Activated CD4-positive, CD25-positive, alpha-beta regulatory T cell (primary cell): ENCODE data around the gene HOXA5.
A peak's percentile ranks its signal among the peaks of the same experiment; 100 is the strongest.

ENCODE experiments used
- DNase-seq, 4 experiments: peaks; one replicate each; lab custom pipeline; 2025; lab: John Stamatoyannopoulos, UW

HOXA5 gene

GRCh38 chr7:27160145-27160545 is 16.7 kb upstream of the HOXA5 start:
- no peak for DNase-seq

DNA sequence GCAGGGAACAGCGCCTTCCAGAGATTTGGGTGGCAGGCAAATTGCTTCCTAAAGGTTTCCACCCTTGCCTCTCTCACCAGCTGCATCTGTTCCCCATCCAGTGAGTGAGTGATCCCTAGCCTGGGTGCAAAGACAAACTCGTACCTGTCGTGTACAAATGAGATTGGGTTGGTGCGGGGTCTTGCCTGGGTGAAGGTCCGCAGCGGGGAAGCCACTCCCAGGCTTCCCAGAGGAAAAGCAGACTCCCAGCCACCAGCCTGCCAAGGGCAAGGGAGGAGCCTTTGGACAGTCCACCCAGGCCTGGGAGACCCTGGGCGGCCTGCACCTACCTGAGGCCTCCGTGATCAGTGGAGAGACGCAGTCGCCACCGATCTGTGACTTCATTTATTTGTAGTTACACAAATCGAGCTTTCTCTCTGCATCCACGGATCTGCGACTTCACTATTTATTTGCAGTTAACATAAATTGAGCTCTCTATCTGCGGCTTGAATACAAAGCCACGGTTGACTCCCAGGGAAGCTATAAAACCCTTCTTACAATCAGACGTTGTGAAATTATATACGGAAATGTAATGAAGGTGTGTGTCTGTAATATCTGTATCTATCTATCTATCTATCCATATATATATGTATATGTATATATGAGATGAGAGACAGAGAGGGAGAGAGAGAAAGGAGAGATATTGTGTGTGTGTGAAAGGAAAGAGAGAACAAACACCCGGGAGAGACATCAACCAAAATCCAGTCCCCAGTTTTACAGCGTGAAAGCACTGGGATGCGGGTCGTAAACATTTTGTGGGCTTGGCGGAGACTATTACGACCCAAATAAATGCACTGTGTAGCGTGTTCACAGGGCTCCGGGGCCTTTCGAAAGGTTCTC is 16.0 kb upstream of the HOXA5 start:
- no peak for DNase-seq

DNA sequence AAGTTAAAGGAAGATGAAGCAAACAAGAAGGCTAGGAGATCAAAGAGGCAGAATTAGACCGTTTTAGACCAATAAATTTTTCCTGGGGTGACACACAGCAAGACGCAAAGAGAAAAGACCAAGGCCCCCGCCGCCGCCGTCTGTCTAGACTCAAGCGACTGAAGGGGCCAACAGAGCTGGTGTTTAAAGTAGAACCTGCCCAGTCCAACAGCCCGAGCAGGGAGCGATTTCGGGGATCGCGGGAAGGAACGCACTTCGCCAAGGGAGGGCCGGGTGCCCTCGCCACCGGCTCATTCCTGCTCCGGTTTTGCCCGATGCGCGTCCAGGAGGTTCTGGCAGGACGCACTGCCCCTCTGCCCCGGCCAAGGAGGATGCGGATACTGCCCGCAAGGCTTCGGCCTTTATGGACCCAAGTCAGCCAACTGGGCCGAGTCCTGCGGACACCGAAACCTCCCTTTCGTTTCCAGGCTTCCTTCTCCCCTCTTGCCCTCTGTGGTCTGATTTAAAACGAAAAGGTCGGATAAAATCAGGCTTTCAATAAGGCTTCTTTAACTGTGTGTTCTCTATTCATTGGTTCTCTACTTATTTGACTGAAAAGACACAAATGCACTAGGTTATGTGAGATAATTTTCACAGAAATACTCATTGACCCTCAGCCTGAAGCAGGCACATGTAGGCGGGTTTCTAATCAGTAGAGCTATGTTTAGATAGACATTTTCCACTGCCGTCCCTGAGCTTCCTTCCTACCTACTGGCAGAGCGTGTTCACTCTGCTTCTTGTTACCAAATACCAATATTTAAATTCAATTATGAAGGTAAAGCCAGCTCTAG is 15.2 kb upstream of the HOXA5 start:
- no peak for DNase-seq

GRCh38 chr7:27157702-27158431 is 14.4 kb upstream of the HOXA5 start:
- DNase-seq, result no peak

DNA sequence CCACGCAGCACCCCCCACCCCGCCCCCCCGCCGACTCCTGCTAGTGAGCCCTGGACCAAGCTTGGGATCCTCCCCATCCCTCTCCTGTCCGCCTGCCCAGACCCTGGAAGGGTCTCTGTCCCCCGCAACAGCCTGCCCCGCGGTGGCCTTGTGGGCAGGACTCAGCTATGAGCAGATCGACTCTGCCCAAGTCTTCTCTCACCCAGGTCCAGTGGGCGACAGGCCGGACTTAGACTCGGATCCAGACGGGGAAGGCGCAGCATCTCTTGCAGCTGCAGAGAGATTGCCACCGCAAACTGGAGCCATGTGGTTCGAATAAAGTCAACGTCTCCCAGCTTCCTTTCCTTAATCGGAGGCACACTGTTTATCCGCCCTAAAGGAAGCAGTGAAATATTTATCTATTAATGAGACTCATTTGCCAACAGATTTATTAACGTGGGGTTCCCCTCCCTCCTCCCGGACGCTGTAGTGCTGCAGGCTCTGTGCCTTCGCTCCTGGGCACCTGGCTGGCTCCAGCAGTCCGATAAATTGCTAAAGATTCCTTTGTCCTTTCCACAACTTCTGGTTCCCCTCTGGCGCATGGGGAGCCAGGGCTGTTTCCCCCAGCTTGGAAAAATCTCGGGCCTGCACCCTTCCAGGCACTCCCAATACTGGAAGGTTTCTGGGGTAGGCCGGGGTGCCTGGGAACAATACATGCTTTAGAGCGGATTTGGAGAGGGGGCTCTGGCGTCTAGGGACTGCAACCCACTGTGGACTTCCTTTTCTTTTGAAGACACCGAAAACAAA is 13.6 kb upstream of the HOXA5 start:
- no peak for DNase-seq

GRCh38 chr7:27156508-27156898 is 13.0 kb upstream of the HOXA5 start, which contains the start of gene HOXA7:
Gene HOXA7 (minus strand): TSS chr7:27156675. CDS start chr7:27156545, 130 bp downstream.
- no peak for DNase-seq

GRCh38 chr7:27155816-27156507 is 12.5 kb upstream of the HOXA5 start:
- DNase-seq, result no peak

GRCh38 chr7:27154901-27155815 is 11.7 kb upstream of the HOXA5 start:
- no peak for DNase-seq

DNA sequence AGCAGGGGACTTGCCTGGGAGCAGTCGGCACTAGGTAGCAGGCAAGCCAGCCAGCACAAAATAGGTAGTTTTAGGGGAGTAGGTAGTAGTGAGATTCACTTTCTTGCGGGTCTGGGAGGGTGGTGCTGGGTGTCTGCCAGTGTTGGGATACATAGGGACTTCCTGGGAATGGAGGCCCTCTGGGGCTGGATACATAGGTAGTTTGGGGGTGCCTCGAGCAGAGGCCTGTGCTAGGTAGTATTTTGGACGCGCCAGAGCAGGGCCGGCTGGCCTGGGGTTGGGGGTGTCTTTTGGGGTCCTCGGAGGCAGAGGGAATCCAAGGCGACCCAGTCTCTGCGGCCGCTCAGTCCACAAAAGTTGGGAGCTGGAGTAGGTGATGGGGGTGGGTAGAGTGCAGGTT is 10.9 kb upstream of the HOXA5 start:
- DNase-seq, result no peak

DNA sequence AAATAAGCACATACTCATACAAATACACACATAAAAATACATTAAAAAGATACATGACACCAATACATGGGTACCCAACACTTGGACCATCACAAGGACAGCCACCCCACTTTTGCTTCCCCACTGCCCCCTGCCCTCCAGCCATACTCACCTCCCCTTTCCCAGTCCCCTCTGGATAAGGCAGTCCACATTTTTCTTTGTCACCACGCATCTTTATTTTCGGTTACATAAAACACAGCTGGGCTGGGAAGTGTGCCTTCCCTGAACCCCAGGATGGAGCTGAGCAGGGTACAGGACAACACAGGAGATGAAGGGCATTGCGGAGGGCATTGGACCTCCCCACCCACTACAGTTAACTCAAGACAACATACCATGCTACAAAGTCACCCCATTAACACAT is 10.0 kb upstream of the HOXA5 start:
- no peak for DNase-seq

DNA sequence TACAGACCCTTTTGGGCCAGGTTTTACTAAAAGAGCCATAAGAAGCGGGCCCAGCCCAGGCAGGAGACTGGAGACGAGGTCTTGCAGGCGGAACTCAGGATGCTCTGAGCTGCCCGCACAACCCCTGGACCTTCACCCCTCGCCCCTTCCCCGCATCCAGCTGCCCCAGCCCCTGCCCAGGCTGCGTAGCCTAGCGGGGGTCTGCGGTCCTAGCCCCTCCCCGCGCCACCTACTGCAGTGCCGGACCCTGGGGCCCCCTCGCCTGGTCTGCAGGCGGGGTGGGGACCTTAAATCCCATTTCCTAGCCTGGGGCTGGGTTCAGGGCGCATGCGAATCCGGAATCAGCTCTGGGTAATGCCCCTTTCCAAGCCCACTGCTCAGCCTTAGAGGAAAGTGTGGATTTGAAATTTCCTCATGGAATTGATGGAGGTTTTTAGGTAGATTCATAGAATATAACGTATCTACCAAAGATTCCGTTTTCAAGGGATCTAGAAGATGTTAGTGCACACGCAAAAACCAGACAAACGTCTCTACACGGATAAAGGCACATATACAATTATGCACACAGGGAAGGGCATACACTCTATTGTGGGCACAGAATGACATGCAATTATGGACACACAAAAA is 9.4 kb upstream of the HOXA5 start:
- no peak for DNase-seq

DNA sequence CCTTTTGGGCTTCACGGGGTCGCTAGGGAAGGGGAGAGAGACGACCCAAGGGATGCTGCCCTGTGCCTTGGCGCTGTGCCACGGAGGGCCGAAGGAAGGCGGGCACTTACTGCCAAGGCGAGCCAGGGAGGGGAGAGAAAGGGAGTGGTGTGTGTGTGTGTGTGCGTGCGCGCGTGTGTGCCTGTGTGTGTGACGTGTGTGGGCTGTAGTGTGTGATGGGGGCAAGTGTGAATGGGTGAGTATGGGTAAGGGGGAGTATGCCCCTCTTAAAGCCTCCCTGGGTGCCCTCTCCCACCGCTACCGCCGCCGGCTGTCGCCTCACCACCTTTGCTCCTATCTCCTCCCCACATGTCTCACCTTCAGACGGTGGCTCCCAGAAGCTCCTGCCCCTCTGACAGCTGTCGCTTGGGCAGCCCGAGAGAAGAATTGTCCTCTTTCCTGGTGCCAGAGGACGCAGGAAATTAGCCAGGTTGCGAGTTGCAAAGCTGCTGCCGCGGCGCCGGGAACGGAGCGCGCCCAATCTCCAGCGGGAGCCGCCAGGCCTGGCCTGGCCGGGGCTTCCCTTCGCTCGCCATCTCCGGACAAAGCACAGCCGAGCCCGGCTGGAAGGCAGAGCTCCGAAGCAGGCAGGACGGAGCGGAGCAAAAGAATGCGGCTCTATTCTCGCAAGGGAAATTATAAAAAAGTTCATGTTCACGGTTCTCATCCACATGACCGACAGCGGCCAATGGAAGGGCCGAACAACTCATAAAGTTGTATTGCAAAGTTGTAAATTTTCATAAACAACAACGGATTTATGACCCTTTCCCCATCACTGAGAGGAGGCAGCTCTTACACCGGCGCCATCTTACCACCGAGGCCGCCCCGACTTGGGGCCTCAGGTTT is 8.7 kb upstream of the HOXA5 start, which contains the start of gene HOXA3:
TSS of gene HOXA3 (minus strand) at position 653 of the 885 bp plus-strand sequence. CDS start 41,943 bp downstream, outside the sequence.
- DNase-seq, result no peak

DNA sequence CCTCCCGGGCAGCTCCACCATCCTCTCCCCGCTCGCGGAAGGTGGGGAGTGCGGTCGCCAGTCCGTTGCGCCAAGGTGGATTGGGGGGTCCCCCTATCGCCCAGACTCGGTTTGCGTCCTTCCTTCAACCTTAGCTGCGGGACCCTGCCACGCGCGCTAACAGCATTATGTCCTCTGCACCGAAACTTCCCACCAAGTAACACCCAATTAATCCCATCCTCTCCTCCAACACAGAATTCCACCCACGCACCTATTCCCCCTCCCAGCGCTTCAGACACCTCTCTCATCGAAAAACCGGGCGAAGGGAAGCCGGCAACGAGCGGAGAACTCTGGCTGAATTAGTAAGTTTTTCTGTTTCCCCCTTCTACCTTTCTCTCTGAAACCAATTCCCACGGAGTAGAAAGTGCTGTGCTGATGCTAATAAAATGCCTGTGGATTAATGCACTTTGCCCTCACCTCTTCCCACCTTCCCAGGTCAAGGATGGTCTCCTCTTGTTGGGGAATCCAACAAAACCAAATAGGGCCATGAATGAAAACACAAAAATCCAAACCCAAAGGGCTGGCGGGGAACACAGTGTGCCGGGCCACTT is 8.0 kb upstream of the HOXA5 start:
- no peak for DNase-seq

GRCh38 chr7:27150568-27151340 is 7.3 kb upstream of the HOXA5 start:
- peak in 3 of 4 experiments; percentile 28 to 45 (median 37) for DNase-seq

- no peak for DNase-seq
Measured at GRCh38 chr7:27149842-27150567, 6.5 kb upstream of the HOXA5 start.
